Measurements from ENCODE around the gene ORM2. TPM values are rescaled to one million over a fixed set of nuclear protein-coding genes. Genes with fewer than 3 reads are reported as not detected.
A peak's percentile ranks its signal among the peaks of the same experiment; 100 is the strongest.

Gene ORM2
- total and polyA plus RNA-seq, 2 of the 13 experiments (the other 11 are each of a cell fraction or from before 2014, with no cell fraction given) = 565 to 824 TPM

GRCh38 chr9:114317665-114318357, 11.9 kb upstream of the ORM2 start (continued):
- no peak for TF ChIP-seq ZBTB40 (IDR thresholded peaks at IDR 0.05)
- no peak for TF ChIP-seq ZBTB40 (CRISPR knock-in tag; IDR thresholded peaks at IDR 0.05)
- TF ChIP-seq ZBTB42 (CRISPR knock-in tag; IDR thresholded peaks at IDR 0.05) = no peak
- TF ChIP-seq ZSCAN12 (CRISPR knock-in tag; IDR thresholded peaks at IDR 0.05) = no peak
- TF ChIP-seq ZMYM3 (CRISPR knock-in tag; IDR thresholded peaks at IDR 0.05) = no peak
- no peak for TF ChIP-seq ZFYVE20 (CRISPR knock-in tag; IDR thresholded peaks at IDR 0.05; ENCODE audit: borderline replicate concordance, low read depth)
- TF ChIP-seq ATF7 (IDR thresholded peaks at IDR 0.05) = peak; percentile 73
- TF ChIP-seq ATF7 (CRISPR knock-in tag; IDR thresholded peaks at IDR 0.05) = no peak
- no peak for TF ChIP-seq ZFX (CRISPR knock-in tag; IDR thresholded peaks at IDR 0.05; ENCODE audit: low read depth)
- peak; percentile 46; the same call in 1 of the 2 replicates for TF ChIP-seq GATAD2A (CRISPR knock-in tag; IDR thresholded peaks at IDR 0.05)
- no peak for TF ChIP-seq ZNF839 (CRISPR knock-in tag; IDR thresholded peaks at IDR 0.05; ENCODE audit: borderline replicate concordance)
- no peak for TF ChIP-seq MTA1 (CRISPR knock-in tag; IDR thresholded peaks at IDR 0.05; ENCODE audit: borderline replicate concordance)
- TF ChIP-seq E2F5 (CRISPR knock-in tag; conservative IDR thresholded peaks at IDR 0.05) = no peak
- TF ChIP-seq MED8 (CRISPR knock-in tag; IDR thresholded peaks at IDR 0.05; ENCODE audit: insufficient replicate concordance) = no peak
- no peak for TF ChIP-seq ZNF207 (IDR thresholded peaks at IDR 0.05; ENCODE audit: borderline replicate concordance)
- no peak for TF ChIP-seq ZNF557 (CRISPR knock-in tag; IDR thresholded peaks at IDR 0.05)
- no peak for TF ChIP-seq ZBTB33 (CRISPR knock-in tag; IDR thresholded peaks at IDR 0.05)
- TF ChIP-seq ZNF772 (CRISPR knock-in tag; IDR thresholded peaks at IDR 0.05) = no peak

All from HepG2 (cell line).